H9 (cell line): ENCODE measurements around the gene CENPP. TPM values are rescaled to one million over a fixed set of nuclear protein-coding genes. Genes with fewer than 3 reads are reported as not detected.

Source experiments
- DNase-seq: peaks from one replicate; pipeline ENCODE4 v3.0.0-alpha.2; 2017
- H2AFZ ChIP-seq: one replicate; pipeline ENCODE4 v1.6.1; 2013; ENCODE audit warnings: mild to moderate bottlenecking, low read length, control low read depth, moderate library complexity
- H2AK5ac ChIP-seq: 2 replicates; pipeline ENCODE4 v1.6.1; 2013; ENCODE audit warnings: low read length, control low read depth, mixed read lengths; ENCODE audit not compliant: insufficient read length
- H2BK120ac ChIP-seq: one replicate; pipeline ENCODE4 v1.6.1; 2013; ENCODE audit warnings: low read depth, mild to moderate bottlenecking, low read length, control low read depth, inconsistent platforms; ENCODE audit not compliant: poor library complexity, severe bottlenecking
- H2BK12ac ChIP-seq: 2 replicates; pipeline ENCODE4 v1.6.1; 2013; ENCODE audit warnings: low read length, control low read depth, mixed read lengths, low read depth; ENCODE audit not compliant: insufficient read length
- H2BK15ac ChIP-seq: 2 replicates; pipeline ENCODE4 v1.6.1; 2013; ENCODE audit warnings: low read depth, low read length, control low read depth
- H2BK20ac ChIP-seq: one replicate; pipeline ENCODE4 v1.6.1; 2013; ENCODE audit warnings: low read depth, mild to moderate bottlenecking, low read length, control low read depth, inconsistent platforms; ENCODE audit not compliant: poor library complexity, severe bottlenecking
- H2BK5ac ChIP-seq: 2 replicates; pipeline ENCODE4 v1.6.1; 2013; ENCODE audit warnings: low read length, control low read depth, mixed read lengths; ENCODE audit not compliant: insufficient read length
- H3K14ac ChIP-seq: 2 replicates; pipeline ENCODE4 v1.6.1; 2013; ENCODE audit warnings: low read length, control low read depth; ENCODE audit not compliant: insufficient read depth
- H3K18ac ChIP-seq: 2 replicates; pipeline ENCODE4 v1.6.1; 2013; ENCODE audit warnings: low read depth, mild to moderate bottlenecking, mixed read lengths, low read length, control low read depth; ENCODE audit not compliant: insufficient read length
- H3K23ac ChIP-seq: 2 replicates; pipeline ENCODE4 v1.6.1; 2013; ENCODE audit warnings: low read length, control low read depth, mixed read lengths, low read depth; ENCODE audit not compliant: insufficient read length
- H3K23me2 ChIP-seq: 2 replicates; pipeline ENCODE4 v1.6.1; 2013; ENCODE audit warnings: low read depth, mild to moderate bottlenecking, mixed read lengths, low read length, control low read depth; ENCODE audit not compliant: insufficient read length, poor library complexity, severe bottlenecking
- H3K27ac ChIP-seq: 2 replicates; pipeline ENCODE4 v1.5.1; 2013; ENCODE audit warnings: low read length, control low read depth, mixed read lengths, low read depth; ENCODE audit not compliant: insufficient read length
- H3K27me3 ChIP-seq: 2 replicates; pipeline ENCODE4 v1.6.1; 2013; ENCODE audit warnings: low read length, control low read depth, inconsistent platforms; ENCODE audit not compliant: insufficient read depth
- H3K4ac ChIP-seq: 2 replicates; pipeline ENCODE4 v1.6.1; 2013; ENCODE audit warnings: low read depth, mild to moderate bottlenecking, control low read depth, inconsistent platforms, low read length, moderate library complexity
- H3K4me1 ChIP-seq: 2 replicates; pipeline ENCODE4 v1.6.1; 2013; ENCODE audit warnings: low read length, control low read depth, inconsistent platforms; ENCODE audit not compliant: insufficient read depth
- H3K4me2 ChIP-seq: 2 replicates; pipeline ENCODE4 v1.6.1; 2013; ENCODE audit warnings: low read length, control low read depth, mixed read lengths; ENCODE audit not compliant: insufficient read length, insufficient read depth
- H3K56ac ChIP-seq: 2 replicates; pipeline ENCODE4 v1.6.1; 2013; ENCODE audit warnings: low read depth, mild to moderate bottlenecking, mixed read lengths, low read length, control low read depth; ENCODE audit not compliant: insufficient read length
- H3K79me1 ChIP-seq: 2 replicates; pipeline ENCODE4 v1.6.1; 2013; ENCODE audit warnings: low read depth, mild to moderate bottlenecking, moderate library complexity, low read length, control low read depth, inconsistent platforms; ENCODE audit not compliant: insufficient read depth, poor library complexity, severe bottlenecking
- H3K79me2 ChIP-seq: 2 replicates; pipeline ENCODE4 v1.6.1; 2013; ENCODE audit warnings: low read length, control low read depth, inconsistent platforms; ENCODE audit not compliant: insufficient read depth
- H3K9ac ChIP-seq: 2 replicates; pipeline ENCODE4 v1.6.1; 2013; ENCODE audit warnings: low read length, control low read depth, mixed read lengths; ENCODE audit not compliant: insufficient read length; ENCODE audit errors: extremely low read depth
- H3K9me3 ChIP-seq: one replicate; pipeline ENCODE4 v1.6.1; 2013; ENCODE audit warnings: low read depth, low read length, inconsistent platforms; ENCODE audit not compliant: control insufficient read depth
- H3T11ph ChIP-seq: one replicate; pipeline ENCODE4 v1.6.1; 2013; ENCODE audit warnings: mild to moderate bottlenecking, low read length, control low read depth, inconsistent platforms
- H4K20me1 ChIP-seq: one replicate; pipeline ENCODE4 v1.6.1; 2013; ENCODE audit not compliant: control insufficient read depth, insufficient read length, insufficient read depth
- H4K5ac ChIP-seq: 2 replicates; pipeline ENCODE4 v1.6.1; 2013; ENCODE audit warnings: low read depth, mild to moderate bottlenecking, mixed read lengths, low read length, control low read depth; ENCODE audit not compliant: insufficient read length
- H4K8ac ChIP-seq: replicated peaks from 2 replicates; pipeline ENCODE4 v1.6.1; 2013; ENCODE audit warnings: low read length, control low read depth, mixed read lengths, low read depth; ENCODE audit not compliant: insufficient read length
- H4K91ac ChIP-seq: 2 replicates; pipeline ENCODE4 v1.6.1; 2013; ENCODE audit warnings: low read depth, mild to moderate bottlenecking, moderate library complexity, mixed read lengths, low read length, control low read depth; ENCODE audit not compliant: insufficient read length
- H3K27ac Mint-ChIP-seq, 3 experiments: 2 replicates in 2 of 3; 3 replicates in 1 of 3; pipeline ENCODE4 v1.8.0; 2020 to 2021; ENCODE audit warnings: mixed read lengths in 3 of 3, mild to moderate bottlenecking in 1 of 3, moderate library complexity in 1 of 3
- H3K27me3 Mint-ChIP-seq: 2 replicates; pipeline ENCODE4 v1.8.0; 2021; ENCODE audit warnings: low read depth, mild to moderate bottlenecking, moderate library complexity, mixed read lengths
- H3K36me3 Mint-ChIP-seq, 3 experiments: 2 replicates in 2 of 3; 3 replicates in 1 of 3; pipeline ENCODE4 v1.8.0; 2020 to 2021; ENCODE audit warnings: low read depth in 3 of 3, mixed read lengths in 3 of 3; ENCODE audit not compliant: insufficient read depth in 1 of 3
- H3K4me1 Mint-ChIP-seq, 2 experiments: 2 replicates each; pipeline ENCODE4 v1.8.0; 2020; ENCODE audit warnings: mixed read lengths in 2 of 2
- H3K4me3 Mint-ChIP-seq, 2 experiments: 2 replicates in 1 of 2; 3 replicates in 1 of 2; pipeline ENCODE4 v1.8.0; 2020 to 2021; ENCODE audit warnings: mild to moderate bottlenecking in 2 of 2, mixed read lengths in 2 of 2, moderate library complexity in 1 of 2
- H3K9me3 Mint-ChIP-seq, 2 experiments: 2 replicates in 1 of 2; 3 replicates in 1 of 2; pipeline ENCODE4 v1.8.0; 2020; ENCODE audit warnings: mild to moderate bottlenecking in 2 of 2, mixed read lengths in 2 of 2, moderate library complexity in 1 of 2
- WGBS: extraction: QIAGEN DNeasy Blood & Tissue Kit; methylation state at CpG from one replicate; pipeline ENCODE4 v1.1.7; 2013; ENCODE audit warnings: missing lambda C conversion rate, low lambda C conversion rate, mixed read lengths; ENCODE audit not compliant: insufficient read length; ENCODE audit errors: extremely low coverage; 5-methylcytosine and 5-hydroxymethylcytosine counted together
- total RNA-seq: library from RNA; stranded (reverse); gene quantifications from 2 replicates; pipeline ENCODE4 v1.2.1, GENCODE V29; 2021
- TF ChIP-seq, protein P1 (sequence below): fragments of 200-600 bp; sonication (generic); conservative IDR thresholded peaks from 3 replicates; pipeline ENCODE4 v1.8.0; 2021; ENCODE audit warnings: antibody characterized with exemption, mild to moderate bottlenecking

The CENPP gene
- total RNA-seq, 1 experiment from 2014 or later, result 9.1 TPM

DNA sequence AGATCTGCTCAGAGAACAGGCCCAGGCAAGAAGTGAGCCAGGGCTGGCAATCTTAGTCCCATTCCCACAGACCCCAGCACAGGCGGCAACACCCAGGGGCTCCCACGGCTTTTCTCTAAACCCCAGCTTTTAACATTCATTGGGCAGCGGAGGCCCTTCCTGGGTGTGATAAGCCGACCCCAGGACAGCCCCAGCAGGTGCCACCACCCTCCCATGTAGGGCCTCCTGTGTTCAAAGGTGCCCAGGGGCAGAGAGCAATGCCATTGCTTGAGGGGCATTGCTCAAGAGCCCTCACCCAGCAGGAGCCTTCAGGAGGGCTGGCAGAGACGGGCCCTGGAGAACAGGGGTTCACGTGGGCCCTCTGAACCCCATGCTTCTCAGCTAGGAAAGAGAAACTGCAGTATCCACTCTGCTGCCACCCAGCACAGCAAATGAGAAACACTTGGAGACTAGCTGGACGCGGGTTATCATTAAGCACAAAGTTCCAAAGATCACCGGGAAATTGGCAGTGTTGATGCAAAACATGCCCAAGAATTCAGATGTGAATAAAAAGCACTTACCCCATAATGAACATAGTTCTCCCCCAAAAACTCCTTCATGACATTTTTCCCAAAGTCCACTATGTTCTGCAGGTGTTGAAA is 330.3 kb downstream of the CENPP start:
- Mint-ChIP-seq H3K9me3 (no peaks in the 10 kb centered on the region), H3K4me3 (no peak overlapping the region), H3K27me3 (no peaks in the 10 kb centered on the region), H3K27ac (no peak overlapping the region), H3K4me1 (peaks cover 10 to 12% of the 10 kb centered on the region in 2 experiments), H3K36me3 (peaks cover 6 to 23% (median 15%) of the 10 kb centered on the region in 3 experiments; a peak in 6 of 7 replicates)
- no peak overlapping the region for H3K4ac ChIP-seq
- no peak overlapping the region for H4K8ac ChIP-seq
- DNase-seq, result no peak
- whole genome bisulfite sequencing, result no CpG with 5 or more reads among the region's 9 CpGs
- H3K23ac ChIP-seq, result no peak overlapping the region
- H2BK5ac ChIP-seq, result no peak overlapping the region
- H3K27ac ChIP-seq, result no peak overlapping the region
- no peaks in the 10 kb centered on the region for H3K27me3 ChIP-seq
- H2AK5ac ChIP-seq, result no peak overlapping the region
- H3K4me2 ChIP-seq, result no peak overlapping the region
- H3K23me2 ChIP-seq, result no peaks in the 10 kb centered on the region
- H3K4me1 ChIP-seq, result no peaks in the 10 kb centered on the region
- H2BK120ac ChIP-seq, result no peak overlapping the region
- H3K56ac ChIP-seq, result no peak overlapping the region
- no peaks in the 10 kb centered on the region for H3K79me2 ChIP-seq
- H2AFZ ChIP-seq, result no peak overlapping the region
- H4K91ac ChIP-seq, result no peak overlapping the region
- no peaks in the 10 kb centered on the region for H3K9me3 ChIP-seq
- H4K5ac ChIP-seq, result no peak overlapping the region
- H2BK12ac ChIP-seq, result no peak overlapping the region
- H3T11ph ChIP-seq, result no peak overlapping the region
- no peak overlapping the region for H3K9ac ChIP-seq
- no peaks in the 10 kb centered on the region for H3K79me1 ChIP-seq
- no peak overlapping the region for H2BK15ac ChIP-seq
- no peak overlapping the region for H3K18ac ChIP-seq
- TF ChIP-seq, protein P1, sequence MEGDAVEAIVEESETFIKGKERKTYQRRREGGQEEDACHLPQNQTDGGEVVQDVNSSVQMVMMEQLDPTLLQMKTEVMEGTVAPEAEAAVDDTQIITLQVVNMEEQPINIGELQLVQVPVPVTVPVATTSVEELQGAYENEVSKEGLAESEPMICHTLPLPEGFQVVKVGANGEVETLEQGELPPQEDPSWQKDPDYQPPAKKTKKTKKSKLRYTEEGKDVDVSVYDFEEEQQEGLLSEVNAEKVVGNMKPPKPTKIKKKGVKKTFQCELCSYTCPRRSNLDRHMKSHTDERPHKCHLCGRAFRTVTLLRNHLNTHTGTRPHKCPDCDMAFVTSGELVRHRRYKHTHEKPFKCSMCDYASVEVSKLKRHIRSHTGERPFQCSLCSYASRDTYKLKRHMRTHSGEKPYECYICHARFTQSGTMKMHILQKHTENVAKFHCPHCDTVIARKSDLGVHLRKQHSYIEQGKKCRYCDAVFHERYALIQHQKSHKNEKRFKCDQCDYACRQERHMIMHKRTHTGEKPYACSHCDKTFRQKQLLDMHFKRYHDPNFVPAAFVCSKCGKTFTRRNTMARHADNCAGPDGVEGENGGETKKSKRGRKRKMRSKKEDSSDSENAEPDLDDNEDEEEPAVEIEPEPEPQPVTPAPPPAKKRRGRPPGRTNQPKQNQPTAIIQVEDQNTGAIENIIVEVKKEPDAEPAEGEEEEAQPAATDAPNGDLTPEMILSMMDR, result no peak
- H3K14ac ChIP-seq, result no peak overlapping the region
- H2BK20ac ChIP-seq, result no peak overlapping the region
- no peaks in the 10 kb centered on the region for H4K20me1 ChIP-seq
